Measurements from ENCODE around the gene SLC27A1. TPM values are rescaled to one million over a fixed set of nuclear protein-coding genes. Genes with fewer than 3 reads are reported as not detected.

Gene SLC27A1
- total RNA-seq, 1 donor from 2014 or later, result 1.8 TPM

- Mint-ChIP-seq H3K36me3 (ENCODE audit: low read depth) (peaks cover 46% of the 10 kb centered on the region), H3K27me3 (no peaks in the 10 kb centered on the region)
- intact Hi-C loops (cut with micrococcal nuclease), result no loop called here
These were observed 49.6 kb downstream of the SLC27A1 start for GRCh38 chr19:17519967-17520366.

GRCh38 chr19:17520865-17521264, 50.5 kb downstream of the SLC27A1 start:
- H3K4me3 Mint-ChIP-seq, result no peak overlapping the region
- H3K27me3 Mint-ChIP-seq, result peaks cover 2% of the 10 kb centered on the region
- peaks cover 14% of the 10 kb centered on the region for H3K4me1 Mint-ChIP-seq
- peaks cover 41% of the 10 kb centered on the region for H3K36me3 Mint-ChIP-seq (ENCODE audit: low read depth)
- intact Hi-C loops (cut with micrococcal nuclease), result no loop called here
- peaks cover 5% of the 10 kb centered on the region for H3K9me3 Mint-ChIP-seq
- no peak for DNase-seq
- H3K27ac Mint-ChIP-seq, result no peak overlapping the region

More at GRCh38 chr19:17519967-17520366, 49.6 kb downstream of the SLC27A1 start:
- peaks cover 14% of the 10 kb centered on the region for H3K4me1 Mint-ChIP-seq
- H3K27ac Mint-ChIP-seq, result no peak overlapping the region
- no peak for DNase-seq
- peaks cover 5% of the 10 kb centered on the region for H3K9me3 Mint-ChIP-seq
- no peak overlapping the region for H3K4me3 Mint-ChIP-seq

GRCh38 chr19:17522988-17523872, 52.9 kb downstream of the SLC27A1 start:
- intact Hi-C loops (cut with micrococcal nuclease), result loop anchor here (1.0 kb wide), 1 partner anchor 12 kb away; the partner anchor contains the start of gene PGLS
- peak overlapping the region; percentile 89 for H3K27ac Mint-ChIP-seq
- peaks cover 14% of the 10 kb centered on the region for H3K4me1 Mint-ChIP-seq
- H3K4me3 Mint-ChIP-seq, result peak overlapping the region; percentile 72
- H3K27me3 Mint-ChIP-seq, result peaks cover 2% of the 10 kb centered on the region
- H3K36me3 Mint-ChIP-seq (ENCODE audit: low read depth), result peaks cover 20% of the 10 kb centered on the region
- no peaks in the 10 kb centered on the region for H3K9me3 Mint-ChIP-seq
- peak; percentile 88 for DNase-seq

GRCh38 chr19:17524651-17525050, 54.3 kb downstream of the SLC27A1 start:
- no peak overlapping the region for H3K4me3 Mint-ChIP-seq
- no peak for DNase-seq
- intact Hi-C loops (cut with micrococcal nuclease), result no loop called here
- peak overlapping the region; percentile 45 for H3K27ac Mint-ChIP-seq
- peaks cover 14% of the 10 kb centered on the region for H3K4me1 Mint-ChIP-seq
- peaks cover 12% of the 10 kb centered on the region for H3K36me3 Mint-ChIP-seq (ENCODE audit: low read depth)
- H3K27me3 Mint-ChIP-seq, result peaks cover 2% of the 10 kb centered on the region
- H3K9me3 Mint-ChIP-seq, result peaks cover 7% of the 10 kb centered on the region

- Mint-ChIP-seq H3K4me3 (no peak overlapping the region), H3K27me3 (peaks cover 2% of the 10 kb centered on the region), H3K9me3 (peaks cover 7% of the 10 kb centered on the region), H3K36me3 (ENCODE audit: low read depth) (peaks cover 9% of the 10 kb centered on the region), H3K4me1 (peaks cover 14% of the 10 kb centered on the region), H3K27ac (no peak overlapping the region)
- intact Hi-C loops (cut with micrococcal nuclease), result no loop called here
- DNase-seq, result no peak
These were observed 54.8 kb downstream of the SLC27A1 start for GRCh38 chr19:17525141-17525540.

- peaks cover 2% of the 10 kb centered on the region for H3K27me3 Mint-ChIP-seq
- H3K9me3 Mint-ChIP-seq, result peaks cover 7% of the 10 kb centered on the region
- H3K27ac Mint-ChIP-seq, result no peak overlapping the region
- intact Hi-C loops (cut with micrococcal nuclease), result no loop called here
- no peak overlapping the region for H3K4me3 Mint-ChIP-seq
- DNase-seq, result no peak
- peaks cover 6% of the 10 kb centered on the region for H3K36me3 Mint-ChIP-seq (ENCODE audit: low read depth)
- peaks cover 16% of the 10 kb centered on the region for H3K4me1 Mint-ChIP-seq
These were observed 56.6 kb downstream of the SLC27A1 start for GRCh38 chr19:17526922-17527321.

GRCh38 chr19:17527326-17527725, 57.0 kb downstream of the SLC27A1 start:
- Mint-ChIP-seq H3K9me3 (peaks cover 7% of the 10 kb centered on the region), H3K27me3 (peaks cover 2% of the 10 kb centered on the region), H3K36me3 (ENCODE audit: low read depth) (peaks cover 6% of the 10 kb centered on the region), H3K4me1 (peaks cover 16% of the 10 kb centered on the region), H3K27ac (no peak overlapping the region), H3K4me3 (no peak overlapping the region)
- DNase-seq, result no peak
- intact Hi-C loops (cut with micrococcal nuclease), result no loop called here

GRCh38 chr19:17528610-17529009, 58.3 kb downstream of the SLC27A1 start:
- no peaks in the 10 kb centered on the region for H3K36me3 Mint-ChIP-seq (ENCODE audit: low read depth)
- H3K27ac Mint-ChIP-seq, result no peak overlapping the region
- H3K4me1 Mint-ChIP-seq, result peaks cover 7% of the 10 kb centered on the region
- no peak overlapping the region for H3K4me3 Mint-ChIP-seq
- DNase-seq, result no peak
- intact Hi-C loops (cut with micrococcal nuclease), result no loop called here
- peaks cover 7% of the 10 kb centered on the region for H3K9me3 Mint-ChIP-seq
- peaks cover 2% of the 10 kb centered on the region for H3K27me3 Mint-ChIP-seq

GRCh38 chr19:17529239-17530158, 59.2 kb downstream of the SLC27A1 start:
- Mint-ChIP-seq H3K9me3 (peaks cover 7% of the 10 kb centered on the region), H3K27me3 (peaks cover 2% of the 10 kb centered on the region), H3K27ac (no peak overlapping the region), H3K4me1 (peaks cover 1% of the 10 kb centered on the region), H3K36me3 (ENCODE audit: low read depth) (no peaks in the 10 kb centered on the region), H3K4me3 (no peak overlapping the region)
- intact Hi-C loops (cut with micrococcal nuclease), result no loop called here
- DNase-seq, result no peak

GRCh38 chr19:17530586-17530985, 60.3 kb downstream of the SLC27A1 start:
- H3K4me1 Mint-ChIP-seq, result peaks cover 1% of the 10 kb centered on the region
- no peak for DNase-seq
- no peak overlapping the region for H3K27ac Mint-ChIP-seq
- H3K27me3 Mint-ChIP-seq, result no peaks in the 10 kb centered on the region
- intact Hi-C loops (cut with micrococcal nuclease), result no loop called here
- H3K4me3 Mint-ChIP-seq, result no peak overlapping the region
- no peaks in the 10 kb centered on the region for H3K36me3 Mint-ChIP-seq (ENCODE audit: low read depth)
- peaks cover 7% of the 10 kb centered on the region for H3K9me3 Mint-ChIP-seq

- Mint-ChIP-seq H3K9me3 (peaks cover 7% of the 10 kb centered on the region), H3K27ac (no peak overlapping the region), H3K27me3 (peaks cover 4% of the 10 kb centered on the region), H3K36me3 (ENCODE audit: low read depth) (no peaks in the 10 kb centered on the region), H3K4me1 (peaks cover 1% of the 10 kb centered on the region), H3K4me3 (no peak overlapping the region)
- intact Hi-C loops (cut with micrococcal nuclease), result no loop called here
- no peak for DNase-seq
These were observed 61.8 kb downstream of the SLC27A1 start for GRCh38 chr19:17532116-17532515.

- peaks cover 1% of the 10 kb centered on the region for H3K4me1 Mint-ChIP-seq
- DNase-seq, result no peak
- H3K9me3 Mint-ChIP-seq, result peaks cover 7% of the 10 kb centered on the region
- no peak overlapping the region for H3K4me3 Mint-ChIP-seq
- no peaks in the 10 kb centered on the region for H3K36me3 Mint-ChIP-seq (ENCODE audit: low read depth)
- H3K27me3 Mint-ChIP-seq, result peaks cover 6% of the 10 kb centered on the region
- intact Hi-C loops (cut with micrococcal nuclease), result no loop called here
- H3K27ac Mint-ChIP-seq, result no peak overlapping the region
These were observed 62.2 kb downstream of the SLC27A1 start for GRCh38 chr19:17532557-17532956.

GRCh38 chr19:17534767-17535166, 64.4 kb downstream of the SLC27A1 start:
- Mint-ChIP-seq H3K4me3 (no peak overlapping the region), H3K9me3 (no peaks in the 10 kb centered on the region), H3K4me1 (peaks cover 13% of the 10 kb centered on the region), H3K36me3 (ENCODE audit: low read depth) (no peaks in the 10 kb centered on the region), H3K27me3 (peaks cover 18% of the 10 kb centered on the region), H3K27ac (no peak overlapping the region)
- DNase-seq, result no peak
- intact Hi-C loops (cut with micrococcal nuclease), result no loop called here

GRCh38 chr19:17536955-17537354, 66.6 kb downstream of the SLC27A1 start:
- H3K4me3 Mint-ChIP-seq, result no peak overlapping the region
- H3K4me1 Mint-ChIP-seq, result peaks cover 13% of the 10 kb centered on the region
- DNase-seq, result no peak
- H3K27ac Mint-ChIP-seq, result no peak overlapping the region
- H3K9me3 Mint-ChIP-seq, result no peaks in the 10 kb centered on the region
- intact Hi-C loops (cut with micrococcal nuclease), result no loop called here
- peaks cover 18% of the 10 kb centered on the region for H3K27me3 Mint-ChIP-seq
- H3K36me3 Mint-ChIP-seq (ENCODE audit: low read depth), result no peaks in the 10 kb centered on the region
